K562 (cell line): ENCODE data around the gene TSPAN1. TPM values are rescaled to one million over a fixed set of nuclear protein-coding genes. Genes with fewer than 3 reads are reported as not detected.

Source experiments
- BRF1 ChIP-seq: IDR thresholded peaks from 3 replicates; pipeline ENCODE4 v1.6.1; 2011; ENCODE audit warnings: borderline replicate concordance, mild to moderate bottlenecking; ENCODE audit not compliant: insufficient read length; ENCODE audit errors: extremely low read depth
- CBX2 ChIP-seq: fragments of 200-600 bp; sonication (generic); IDR thresholded peaks from one replicate; pipeline ENCODE4 v1.6.1; 2012; ENCODE audit warnings: mild to moderate bottlenecking, low read length, inconsistent platforms; ENCODE audit not compliant: insufficient read depth, poor library complexity, severe bottlenecking
- CREM ChIP-seq: IDR thresholded peaks from 2 replicates; pipeline ENCODE4 v1.6.1; 2014; ENCODE audit warnings: antibody characterized with exemption, low read depth
- ESRRB ChIP-seq: fragments of 250-450 bp; sonication (Bioruptor Pico); IDR thresholded peaks from 2 replicates; pipeline ENCODE4 v1.5.0; 2020; ENCODE audit warnings: mild to moderate bottlenecking, moderate library complexity, borderline replicate concordance
- FOSL1 ChIP-seq: fragments of 200-800 bp; sonication (Bioruptor generic); conservative IDR thresholded peaks from 2 replicates; pipeline ENCODE4 v1.6.1; 2016; ENCODE audit warnings: missing genetic modification characterization, missing compliant biosample characterization
- FOXO4 ChIP-seq: fragments of 450-650 bp; formaldehyde crosslinking; IDR thresholded peaks from 2 replicates; pipeline ENCODE4 v1.4.0; 2020; ENCODE audit warnings: mild to moderate bottlenecking, moderate library complexity
- JUNB ChIP-seq: fragments of 450-650 bp; formaldehyde crosslinking; conservative IDR thresholded peaks from 2 replicates; pipeline ENCODE4 v1.4.0; 2020; ENCODE audit warnings: mild to moderate bottlenecking
- MECOM ChIP-seq: fragments of 250-450 bp; sonication (Bioruptor Pico); IDR thresholded peaks from 2 replicates; pipeline ENCODE4 v1.8.0; 2022; ENCODE audit warnings: inconsistent platforms
- MLLT1 ChIP-seq, 2 experiments: fragments of 450-650 bp; IDR thresholded peaks; 2 replicates each; pipeline ENCODE4 v1.6.1; 2016
- NCOA2 ChIP-seq, 2 experiments: fragments of 450-650 bp; IDR thresholded peaks; 2 replicates each; pipeline ENCODE4 v1.6.1; 2018; ENCODE audit warnings: mild to moderate bottlenecking in 2 of 2, moderate library complexity in 1 of 2; ENCODE audit not compliant: partially characterized antibody in 2 of 2
- NR2F6 ChIP-seq: fragments of 450-650 bp; formaldehyde crosslinking; IDR thresholded peaks from 2 replicates; pipeline ENCODE4 v1.4.0; 2020; ENCODE audit warnings: mild to moderate bottlenecking
- PCBP2 ChIP-seq: fragments of 200-400 bp; formaldehyde crosslinking; IDR thresholded peaks from 2 replicates; pipeline ENCODE4 v1.6.1; 2018; ENCODE audit warnings: low read length, low read depth, mild to moderate bottlenecking, moderate library complexity; ENCODE audit not compliant: poor library complexity, severe bottlenecking
- PTRF ChIP-seq: fragments of 450-650 bp; IDR thresholded peaks from 2 replicates; pipeline ENCODE4 v1.6.1; 2016; ENCODE audit warnings: mild to moderate bottlenecking, missing genetic modification characterization, missing compliant biosample characterization
- RFX5 ChIP-seq: IDR thresholded peaks from 2 replicates; pipeline ENCODE4 v1.6.1; 2011; ENCODE audit warnings: low read depth, mild to moderate bottlenecking, improper control_type of control experiment, low read length
- SRSF3 ChIP-seq: fragments of 200-400 bp; formaldehyde crosslinking; IDR thresholded peaks from 2 replicates; pipeline ENCODE4 v1.6.1; 2016; ENCODE audit warnings: mild to moderate bottlenecking, low read length, moderate library complexity; ENCODE audit not compliant: insufficient read depth
- ZBTB1 ChIP-seq: sonication (generic); formaldehyde crosslinking; IDR thresholded peaks from 2 replicates; pipeline ENCODE4 v1.8.1; 2023; ENCODE audit warnings: missing genetic modification reagents, low read depth, mild to moderate bottlenecking, borderline replicate concordance
- ZNF324 ChIP-seq: fragments of 250-450 bp; sonication (Bioruptor Pico); IDR thresholded peaks from 2 replicates; pipeline ENCODE4 v1.4.0; 2020; ENCODE audit warnings: mild to moderate bottlenecking
- ZNF449 ChIP-seq: fragments of 250-450 bp; sonication (Bioruptor Pico); IDR thresholded peaks from 2 replicates; pipeline ENCODE4 v1.8.0; 2022; ENCODE audit warnings: moderate library complexity, mild to moderate bottlenecking, inconsistent platforms
- ZNF57 ChIP-seq: fragments of 450-650 bp; formaldehyde crosslinking; IDR thresholded peaks from 2 replicates; pipeline ENCODE4 v1.4.0; 2020; ENCODE audit warnings: mild to moderate bottlenecking, moderate library complexity
- ZNF79 ChIP-seq: fragments of 250-450 bp; sonication (Bioruptor Pico); IDR thresholded peaks from 2 replicates; pipeline ENCODE4 v1.4.0; 2020; ENCODE audit warnings: low read depth, mild to moderate bottlenecking, moderate library complexity
- polyA plus RNA-seq, 8 experiments: library from polyadenylated mRNA; depleted of rRNA in 4 of 8; stranded (reverse) in 5 of 8; unstranded in 3 of 8; fragments of >200 nt; fragmentation: Nextera tagmentation in 2 of 8; fragmentation: Illumina TruSeq in 1 of 8; extraction: Ambion mirVana in 2 of 8; extraction: Trizol in 1 of 8; gene quantifications; 2 replicates each; pipeline versions ENCODE4 v1.2.1 to v1.2.3, GENCODE V29; 2011 to 2014; ENCODE audit warnings: inconsistent platforms in 1 of 8, missing spikeins in 1 of 8
- total RNA-seq, 7 experiments: library from RNA; depleted of rRNA in 6 of 7; stranded (reverse); fragments of >200 nt in 6 of 7; fragmentation: Illumina TruSeq in 2 of 7; extraction: Trizol in 2 of 7; gene quantifications; 2 replicates each; pipeline versions ENCODE4 v1.2.1 to v1.2.3, GENCODE V29; 2011 to 2021; ENCODE audit warnings: low replicate concordance in 1 of 7
- TF ChIP-seq, protein P1 (sequence below): fragments of 450-650 bp; IDR thresholded peaks from 2 replicates; pipeline ENCODE4 v1.6.1; 2018; ENCODE audit warnings: mild to moderate bottlenecking, low read depth; ENCODE audit not compliant: partially characterized antibody

Gene TSPAN1
- total and polyA plus RNA-seq, 9 of the 15 experiments (the other 6 are each of a cell fraction or from before 2014, with no cell fraction given) = 0.58 TPM; not detected in 8

DNA sequence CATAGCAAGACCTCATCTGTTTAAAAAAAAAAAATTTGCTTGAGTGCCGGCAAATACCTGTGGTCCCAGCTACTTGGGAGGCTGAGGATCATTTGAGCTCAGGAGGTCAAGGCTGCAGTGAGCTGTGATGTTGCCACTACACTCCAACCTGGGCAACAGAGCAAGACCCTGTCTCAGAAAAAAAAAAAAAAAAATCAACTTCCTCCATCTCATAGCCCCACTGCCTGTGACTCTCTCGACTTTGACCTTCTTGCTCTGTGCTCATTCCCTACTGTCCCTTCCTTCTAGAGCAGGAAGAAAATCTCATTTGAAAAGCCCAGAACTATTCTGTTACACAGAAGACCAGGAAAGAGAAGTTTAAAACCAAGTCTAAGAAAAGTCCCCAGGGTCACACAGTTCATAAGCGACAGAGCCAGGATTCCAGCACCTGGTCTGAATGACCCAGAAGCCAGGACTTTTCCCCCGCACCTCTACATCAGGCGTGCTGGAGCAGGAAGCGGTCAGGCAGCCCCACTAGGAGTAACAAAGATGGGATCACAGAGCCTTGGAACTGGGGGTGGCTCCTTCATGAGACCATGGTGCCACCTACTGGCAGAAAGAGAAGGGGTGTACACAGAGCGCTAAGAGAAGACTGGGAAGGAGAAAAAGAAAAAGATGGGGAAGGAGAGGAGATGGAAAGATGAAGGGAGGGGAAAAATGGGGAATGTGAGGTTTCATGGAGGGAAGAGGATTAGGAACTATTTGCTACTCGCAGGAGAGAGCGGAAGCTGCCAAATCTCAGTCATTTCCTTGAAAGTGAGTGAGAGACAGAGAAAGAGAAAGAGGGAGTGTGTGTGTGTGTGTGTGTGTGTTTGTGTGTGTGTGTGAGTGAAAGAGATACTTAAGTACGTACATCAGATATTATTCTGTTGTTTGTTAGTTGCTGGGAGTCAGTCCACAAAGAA is 4.5 kb downstream of the TSPAN1 start (continued):
- no peak for TF ChIP-seq ZNF449
- TF ChIP-seq ZBTB1 (CRISPR knock-in tag) = no peak
- no peak for TF ChIP-seq BRF1
- no peak for TF ChIP-seq ESRRB (CRISPR knock-in tag)
- no peak for TF ChIP-seq JUNB (CRISPR knock-in tag)
- no peak for TF ChIP-seq PTRF (tag)
- no peak for TF ChIP-seq PCBP2
- TF ChIP-seq CREM = 0 out of 2 replicates have a peak, but pooled peaks have one; percentile 34
- TF ChIP-seq FOSL1 (tag) = no peak
- no peak for TF ChIP-seq CBX2
- no peak for TF ChIP-seq RFX5
- TF ChIP-seq MLLT1 (IDR thresholded peaks at IDR 0.05) = peak; percentile 82 to 95; a peak in 3 of 4 replicates
- TF ChIP-seq NCOA2 (IDR thresholded peaks at IDR 0.05; ENCODE audit: partially characterized antibody in 2 of 2) = no peak
- TF ChIP-seq NR2F6 (CRISPR knock-in tag) = no peak
- TF ChIP-seq ZNF324 (CRISPR knock-in tag) = no peak
- TF ChIP-seq ZNF57 = no peak
- no peak for TF ChIP-seq ZNF79
- TF ChIP-seq SRSF3 = no peak
- TF ChIP-seq, protein P1, sequence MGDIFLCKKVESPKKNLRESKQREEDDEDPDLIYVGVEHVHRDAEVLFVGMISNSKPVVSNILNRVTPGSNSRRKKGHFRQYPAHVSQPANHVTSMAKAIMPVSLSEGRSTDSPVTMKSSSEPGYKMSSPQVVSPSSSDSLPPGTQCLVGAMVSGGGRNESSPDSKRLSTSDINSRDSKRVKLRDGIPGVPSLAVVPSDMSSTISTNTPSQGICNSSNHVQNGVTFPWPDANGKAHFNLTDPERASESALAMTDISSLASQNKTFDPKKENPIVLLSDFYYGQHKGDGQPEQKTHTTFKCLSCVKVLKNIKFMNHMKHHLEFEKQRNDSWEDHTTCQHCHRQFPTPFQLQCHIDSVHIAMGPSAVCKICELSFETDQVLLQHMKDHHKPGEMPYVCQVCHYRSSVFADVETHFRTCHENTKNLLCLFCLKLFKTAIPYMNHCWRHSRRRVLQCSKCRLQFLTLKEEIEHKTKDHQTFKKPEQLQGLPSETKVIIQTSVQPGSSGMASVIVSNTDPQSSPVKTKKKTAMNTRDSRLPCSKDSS = peak; percentile 50
- TF ChIP-seq MECOM = no peak
- TF ChIP-seq FOXO4 (CRISPR knock-in tag) = no peak
